GM21515 (cell line): ENCODE results near the gene FANCD2.
"Not testable (repeated sequence)": the region's sequence is repeated elsewhere in the genome, so short reads cannot be mapped to it uniquely, and the experiment has no call there.

ENCODE experiments used
- ATAC-seq: cut with Tn5 transposase; IDR thresholded peaks from one replicate; pipeline ENCODE4 v1.9.1; 2021; ENCODE audit not compliant: unreplicated experiment

FANCD2 gene

GRCh38 chr3:10012106-10012505 lies 14.1 kb upstream of the FANCD2 start:
- ATAC-seq = no peak

- no peak for ATAC-seq
Observed at GRCh38 chr3:10015461-10015904, 10.8 kb upstream of the FANCD2 start.

DNA sequence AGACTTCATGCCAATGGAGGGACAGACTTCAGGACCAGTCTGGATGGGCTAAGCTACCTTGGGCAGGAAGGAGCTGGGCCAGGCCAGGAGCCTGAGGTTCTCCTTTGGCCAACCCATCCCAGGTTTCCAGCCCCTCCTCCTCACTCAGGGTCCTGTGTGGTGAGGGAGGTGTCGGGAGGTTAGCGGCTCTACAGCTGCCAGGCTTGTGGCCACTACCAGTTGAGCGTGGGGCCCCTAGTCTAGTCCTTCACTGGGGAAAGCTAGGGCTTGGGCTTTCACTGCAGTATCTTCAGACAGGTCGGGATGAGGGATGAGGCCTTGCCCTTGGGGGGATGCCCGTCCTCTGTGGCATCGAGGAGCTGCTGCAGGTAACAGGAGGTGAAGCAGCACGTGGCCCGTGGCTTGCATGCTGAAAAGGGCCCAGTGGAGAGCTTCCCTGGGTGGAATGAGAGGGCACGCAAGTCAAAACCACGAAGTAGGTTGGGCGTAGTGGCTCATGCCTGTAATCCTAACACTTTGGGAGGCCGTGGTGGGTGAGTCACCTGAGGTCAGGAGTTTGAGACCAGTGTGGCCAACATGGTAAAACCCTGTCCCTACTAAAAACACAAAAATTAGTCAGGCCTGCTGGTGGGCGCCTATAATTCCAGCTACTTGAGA lies 8.5 kb upstream of the FANCD2 start:
- no peak for ATAC-seq

DNA sequence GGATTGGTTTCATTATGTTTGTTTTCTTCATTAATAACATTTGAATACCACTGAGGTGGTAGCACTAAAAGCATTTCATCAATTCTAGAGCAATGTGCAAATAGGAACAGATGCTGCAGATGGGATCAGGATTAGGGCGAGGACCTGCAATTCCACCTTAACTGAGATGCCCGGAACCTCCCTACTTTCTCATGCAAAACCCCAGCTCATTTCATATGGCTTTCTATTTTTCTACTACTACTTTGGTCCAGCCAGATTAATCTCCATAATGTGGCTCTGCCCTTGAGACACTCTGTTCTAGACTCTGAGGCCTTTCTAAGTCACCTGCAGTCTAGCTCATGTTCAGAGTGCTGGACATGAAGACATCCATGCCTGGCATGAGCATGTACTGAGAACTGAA lies 7.4 kb upstream of the FANCD2 start:
- ATAC-seq = not testable (repeated sequence)

DNA sequence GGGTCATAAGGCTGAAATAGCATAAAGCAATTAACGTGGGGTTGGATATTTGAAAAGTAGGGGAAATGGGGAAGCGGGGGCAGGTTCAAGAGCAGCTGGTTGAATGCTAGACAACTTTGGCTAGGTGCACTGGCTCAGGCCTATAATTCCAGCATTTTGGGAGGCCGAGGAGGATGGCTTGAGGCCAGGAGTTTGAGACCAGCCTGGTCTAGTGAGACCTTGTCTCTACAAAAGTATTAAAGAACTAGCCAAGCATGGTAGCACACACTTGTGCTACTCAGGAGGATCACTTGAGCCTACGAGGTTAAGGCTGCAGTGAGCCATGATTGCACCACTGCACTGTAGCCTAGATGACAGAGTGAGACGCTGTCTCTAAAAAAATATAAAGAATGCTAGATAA lies 6.9 kb upstream of the FANCD2 start:
- ATAC-seq = no peak

GRCh38 chr3:10021856-10022775 lies 4.1 kb upstream of the FANCD2 start:
- ATAC-seq = no peak

GRCh38 chr3:10023587-10024310 lies 2.5 kb upstream of the FANCD2 start:
- ATAC-seq = no peak

DNA sequence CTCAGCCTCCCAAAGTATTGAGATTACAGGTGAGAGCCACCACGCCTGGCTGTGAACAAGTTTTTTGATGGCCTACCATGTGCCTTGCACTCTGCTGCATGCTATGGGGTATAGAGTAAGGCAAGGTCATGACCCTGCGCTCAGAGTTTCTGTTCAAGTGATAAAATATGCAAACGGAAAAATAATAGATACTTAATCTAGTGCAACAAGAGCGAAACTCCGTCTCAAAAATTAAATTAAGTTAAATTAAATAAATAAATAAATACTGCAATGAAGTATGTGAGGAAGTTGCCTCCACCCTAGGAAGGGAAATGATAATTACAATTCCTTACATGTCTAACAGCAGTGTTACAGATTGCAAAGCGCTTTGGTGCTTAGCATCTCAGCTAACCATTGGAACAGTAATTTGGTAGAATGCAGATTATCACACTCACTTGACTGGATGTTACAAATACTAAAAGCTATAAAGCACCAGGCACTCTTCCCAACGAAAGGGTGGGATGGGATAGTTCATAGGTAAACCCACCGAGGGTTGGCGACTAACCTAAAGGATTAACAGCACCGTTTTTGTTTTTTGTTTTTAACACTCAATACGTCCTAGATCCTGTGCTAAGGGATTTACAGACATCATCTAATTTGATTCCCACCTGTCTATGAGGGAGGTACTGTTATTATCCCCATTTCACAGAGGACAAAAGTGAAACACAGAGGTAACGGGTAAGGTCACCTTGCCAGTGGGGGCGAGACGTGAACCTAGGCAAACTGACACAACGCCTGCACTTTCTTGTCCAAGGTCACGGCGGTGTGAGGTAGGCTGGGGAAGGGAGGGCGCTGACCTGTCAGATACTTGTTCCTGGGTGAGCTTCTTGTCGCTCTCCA lies 793 bp upstream of the FANCD2 start:
- peak; percentile 20 for ATAC-seq

GRCh38 chr3:10041034-10041433 lies 14.8 kb downstream of the FANCD2 start:
- no peak for ATAC-seq

- ATAC-seq = no peak
Observed at GRCh38 chr3:10047876-10048275, 21.6 kb downstream of the FANCD2 start.

DNA sequence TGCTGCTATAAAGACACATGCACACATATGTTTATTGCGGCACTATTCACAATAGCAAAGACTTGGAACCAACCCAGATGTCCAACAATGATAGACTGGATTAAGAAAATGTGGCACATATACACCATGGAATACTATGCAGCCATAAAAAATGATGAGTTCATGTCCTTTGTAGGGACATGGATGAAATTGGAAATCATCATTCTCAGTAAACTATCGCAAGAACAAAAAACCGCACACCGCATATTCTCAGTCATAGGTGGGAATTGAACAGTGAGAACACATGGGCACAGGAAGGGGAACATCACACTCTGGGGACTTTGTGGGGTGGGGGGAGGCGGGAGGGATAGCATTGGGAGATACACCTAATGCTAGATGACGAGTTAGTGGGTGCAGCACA lies 26.8 kb downstream of the FANCD2 start:
- not testable (repeated sequence) for ATAC-seq

GRCh38 chr3:10055097-10055496 lies 28.9 kb downstream of the FANCD2 start:
- ATAC-seq = no peak

DNA sequence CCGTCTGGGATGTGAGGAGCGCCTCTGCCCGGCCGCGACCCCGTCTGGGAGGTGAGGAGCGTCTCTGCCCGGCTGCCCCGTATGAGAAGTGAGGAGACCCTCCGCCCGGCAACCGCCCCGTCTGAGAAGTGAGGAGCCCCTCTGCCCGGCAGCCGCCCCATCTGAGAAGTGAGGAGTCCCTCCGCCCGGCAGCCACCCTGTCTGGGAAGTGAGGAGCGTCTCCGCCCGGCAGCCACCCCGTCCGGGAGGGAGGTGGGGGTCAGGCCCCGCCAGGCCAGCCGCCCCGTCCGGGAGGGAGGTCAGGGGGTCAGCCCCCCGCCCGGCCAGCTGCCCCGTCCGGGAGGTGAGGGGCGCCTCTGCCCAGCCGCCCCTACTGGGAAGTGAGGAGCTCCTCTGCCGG lies 43.8 kb downstream of the FANCD2 start:
- ATAC-seq = not testable (repeated sequence)

- no peak for ATAC-seq
Observed at GRCh38 chr3:10074666-10075065, 48.4 kb downstream of the FANCD2 start.

DNA sequence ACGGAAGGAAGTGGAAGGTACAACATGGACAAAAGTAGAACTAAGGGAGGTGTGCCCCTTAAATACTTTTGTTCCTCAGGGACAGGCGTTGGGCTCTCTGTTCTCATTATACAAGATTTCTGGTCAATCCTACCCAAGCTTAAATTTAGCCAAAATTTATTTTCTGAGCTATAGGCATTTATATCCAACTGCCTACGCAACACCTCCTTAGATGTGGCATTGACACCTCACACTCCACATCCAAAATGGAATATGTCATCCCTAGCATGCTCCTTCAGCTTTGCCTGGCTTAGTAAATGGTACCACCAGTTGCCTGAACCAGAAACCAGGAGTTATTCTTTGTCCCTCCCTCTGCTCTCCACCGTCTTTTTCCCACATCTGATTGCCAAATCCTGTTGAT lies 55.6 kb downstream of the FANCD2 start:
- ATAC-seq = no peak

DNA sequence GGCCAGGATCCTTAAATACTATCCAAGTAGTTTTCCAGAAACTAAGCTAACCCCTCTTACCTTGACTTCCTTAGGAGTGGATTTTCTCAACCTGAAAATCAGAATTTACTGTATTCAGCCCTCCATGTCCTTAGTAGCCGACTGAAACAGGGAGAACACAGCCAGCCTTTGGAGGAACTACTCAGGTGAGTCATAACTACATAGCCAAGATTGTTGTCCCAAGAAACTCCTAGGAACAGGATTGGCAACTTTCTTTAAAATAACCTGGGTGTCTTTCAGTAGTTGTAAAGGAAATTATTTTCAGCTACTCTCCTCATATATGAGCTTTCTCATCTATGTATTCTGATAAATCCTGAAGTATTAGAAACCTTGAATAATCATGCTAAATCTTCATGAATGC lies 59.5 kb downstream of the FANCD2 start:
- ATAC-seq = no peak

DNA sequence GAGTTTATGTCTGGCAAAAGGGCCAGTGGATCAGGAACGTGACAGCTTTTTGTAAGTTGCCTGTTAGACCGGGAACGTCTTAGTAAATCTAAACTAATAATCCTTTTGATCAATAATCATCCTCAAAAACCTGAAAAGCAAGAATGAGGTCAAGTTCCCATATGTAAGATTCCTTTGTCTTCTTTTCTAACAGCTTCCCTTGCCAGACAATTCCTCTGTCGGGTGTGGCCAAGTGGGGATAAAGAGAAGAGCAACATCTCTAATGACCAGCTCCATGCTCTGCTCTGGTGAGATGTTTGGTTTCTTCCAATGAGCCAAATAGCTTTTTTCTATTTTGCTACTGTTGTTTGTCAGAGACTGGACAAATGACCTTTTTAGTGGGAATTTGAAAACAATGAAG lies 62.0 kb downstream of the FANCD2 start:
- ATAC-seq = no peak

- no peak for ATAC-seq
Observed at GRCh38 chr3:10090179-10090578, 63.9 kb downstream of the FANCD2 start.

DNA sequence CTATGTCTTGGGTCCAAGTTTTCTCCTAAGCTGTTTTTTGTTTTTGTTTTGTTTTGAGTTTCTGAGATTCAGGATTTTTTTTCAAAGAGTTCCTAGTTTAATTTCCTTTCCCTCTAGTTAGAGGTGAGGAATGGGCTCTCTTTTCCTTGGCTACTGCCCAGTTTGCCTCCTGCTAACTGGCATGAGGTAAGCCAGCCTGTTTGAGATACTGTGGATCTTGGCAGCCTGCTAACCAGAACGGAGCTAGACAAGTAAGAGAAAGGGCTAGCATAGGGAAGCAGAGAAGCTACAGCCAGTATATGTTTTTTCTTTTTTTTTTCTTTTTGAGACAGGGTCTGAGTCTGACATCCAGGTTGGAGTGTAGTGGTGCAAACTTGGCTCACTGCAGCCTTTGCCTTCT lies 64.5 kb downstream of the FANCD2 start:
- not testable (repeated sequence) for ATAC-seq

GRCh38 chr3:10091387-10091786 lies 65.2 kb downstream of the FANCD2 start:
- not testable (repeated sequence) for ATAC-seq

- ATAC-seq = no peak
Observed at GRCh38 chr3:10093678-10094077, 67.4 kb downstream of the FANCD2 start.
